Mucosa of descending colon (tissue), 3 donors: ENCODE measurements around the gene ZBTB9. TPM values are rescaled to one million over a fixed set of nuclear protein-coding genes. Genes with fewer than 3 reads are reported as not detected.
A peak's percentile ranks its signal among the peaks of the same experiment; 100 is the strongest.

Experiments
- ATAC-seq: fragments of 200-7000 bp; cut with Tn5 transposase; one replicate; pipeline ENCODE4 v1.9.1; 2020; ENCODE audit warnings: mild to moderate bottlenecking, moderate library complexity
- DNase-seq, 3 donors: peaks; one replicate each; pipeline ENCODE4 v3.0.0-alpha.2; 2020
- H3K36me3 ChIP-seq: fragments of 200-600 bp; one replicate; pipeline ENCODE4 v1.8.0; 2021; ENCODE audit warnings: low read depth, mild to moderate bottlenecking
- H3K4me1 ChIP-seq: fragments of 200-600 bp; one replicate; pipeline ENCODE4 v1.8.0; 2021; ENCODE audit warnings: low read depth, mild to moderate bottlenecking
- H3K4me3 ChIP-seq: fragments of 200-600 bp; one replicate; pipeline ENCODE4 v1.8.0; 2021; ENCODE audit warnings: mild to moderate bottlenecking
- H3K9me3 ChIP-seq: fragments of 200-600 bp; one replicate; pipeline ENCODE4 v1.8.0; 2021; ENCODE audit warnings: mild to moderate bottlenecking
- intact Hi-C, 2 donors: fragments of 100-400 bp; cut with DNase I in 1 of 2; cut with micrococcal nuclease in 1 of 2; formaldehyde crosslinking; loops; one replicate each; pipeline versions ENCODE4 v1.11.0 to v1.11.1; 2022; cut with DNase I, micrococcal nuclease
- total RNA-seq, 3 donors: library from RNA; stranded (reverse); fragmentation: NEBNext Ultra II Directional in 2 of 3; extraction: Animal tissue kit (Norgen Biotek cat#: 25700) in 2 of 3; gene quantifications; one replicate each; pipeline versions ENCODE4 v1.2.1 to v1.2.4, GENCODE V29; 2021 to 2023
- TF ChIP-seq, protein P1 (sequence below): fragments of 200-600 bp; IDR thresholded peaks from one replicate; pipeline ENCODE4 v1.8.0; 2022; ENCODE audit warnings: antibody characterized with exemption, mild to moderate bottlenecking
- donor health status: DM: no; HTN: no; CAD: no; lungs with moderate emphysema.
- donor health status: DM: no; HTN: no; CAD: no.
- donor health status: DM: no; HTN: yes; CAD: no.

Gene ZBTB9
- total RNA-seq, 3 donors from 2014 or later: 4.3 to 5.8 (median 4.5) TPM

DNA sequence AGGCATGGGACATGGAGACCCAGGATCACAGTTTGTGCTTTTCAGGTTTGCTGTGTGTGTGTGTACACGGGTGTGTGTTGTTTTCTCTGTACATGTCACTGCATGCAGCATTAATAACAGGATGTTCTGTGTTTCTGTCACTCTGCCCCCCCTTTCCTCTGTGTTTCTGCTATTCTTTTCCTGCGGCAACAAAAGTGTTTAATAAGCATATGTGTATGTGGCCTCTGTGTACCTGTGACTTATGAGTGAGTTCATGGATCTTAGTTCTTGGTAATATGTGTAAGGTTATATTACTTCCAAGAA lies 24.7 kb upstream of the ZBTB9 start:
- ATAC-seq (no peak), DNase-seq (no peak)
- Histone ChIP-seq H3K9me3 (no peaks in the 10 kb centered on the region), H3K4me1 (peaks cover 22% of the 10 kb centered on the region), H3K4me3 (no peak overlapping the region), H3K36me3 (no peaks in the 10 kb centered on the region)
- intact Hi-C loops: no loop called here
- TF ChIP-seq, protein P1, sequence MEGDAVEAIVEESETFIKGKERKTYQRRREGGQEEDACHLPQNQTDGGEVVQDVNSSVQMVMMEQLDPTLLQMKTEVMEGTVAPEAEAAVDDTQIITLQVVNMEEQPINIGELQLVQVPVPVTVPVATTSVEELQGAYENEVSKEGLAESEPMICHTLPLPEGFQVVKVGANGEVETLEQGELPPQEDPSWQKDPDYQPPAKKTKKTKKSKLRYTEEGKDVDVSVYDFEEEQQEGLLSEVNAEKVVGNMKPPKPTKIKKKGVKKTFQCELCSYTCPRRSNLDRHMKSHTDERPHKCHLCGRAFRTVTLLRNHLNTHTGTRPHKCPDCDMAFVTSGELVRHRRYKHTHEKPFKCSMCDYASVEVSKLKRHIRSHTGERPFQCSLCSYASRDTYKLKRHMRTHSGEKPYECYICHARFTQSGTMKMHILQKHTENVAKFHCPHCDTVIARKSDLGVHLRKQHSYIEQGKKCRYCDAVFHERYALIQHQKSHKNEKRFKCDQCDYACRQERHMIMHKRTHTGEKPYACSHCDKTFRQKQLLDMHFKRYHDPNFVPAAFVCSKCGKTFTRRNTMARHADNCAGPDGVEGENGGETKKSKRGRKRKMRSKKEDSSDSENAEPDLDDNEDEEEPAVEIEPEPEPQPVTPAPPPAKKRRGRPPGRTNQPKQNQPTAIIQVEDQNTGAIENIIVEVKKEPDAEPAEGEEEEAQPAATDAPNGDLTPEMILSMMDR: no peak

DNA sequence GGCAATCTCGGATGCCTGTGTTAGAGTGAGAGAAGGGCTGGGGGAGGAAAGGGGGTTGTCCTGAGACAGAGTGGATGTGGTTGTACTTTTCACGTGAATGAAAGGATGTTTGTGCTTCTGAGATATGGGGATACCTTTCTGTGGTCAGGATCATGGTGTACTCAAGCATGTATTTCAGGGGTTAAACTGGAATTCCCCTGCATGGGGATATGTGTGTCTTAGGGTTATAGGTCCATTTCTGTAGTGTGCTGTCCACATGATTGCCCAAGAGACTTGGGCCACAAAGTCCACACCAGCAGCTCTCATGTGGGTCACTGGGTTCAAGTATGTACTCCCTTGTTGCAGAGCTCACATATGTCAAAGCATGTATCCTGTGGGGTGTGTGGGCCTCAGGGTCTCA lies 24.0 kb upstream of the ZBTB9 start:
- H3K36me3 ChIP-seq: no peaks in the 10 kb centered on the region
- ATAC-seq (no peak), DNase-seq (no peak)
- intact Hi-C loops: no loop called here
- no peak overlapping the region for H3K4me3 ChIP-seq
- no peaks in the 10 kb centered on the region for H3K9me3 ChIP-seq
- peaks cover 15% of the 10 kb centered on the region for H3K4me1 ChIP-seq
- TF ChIP-seq, protein P1: no peak

DNA sequence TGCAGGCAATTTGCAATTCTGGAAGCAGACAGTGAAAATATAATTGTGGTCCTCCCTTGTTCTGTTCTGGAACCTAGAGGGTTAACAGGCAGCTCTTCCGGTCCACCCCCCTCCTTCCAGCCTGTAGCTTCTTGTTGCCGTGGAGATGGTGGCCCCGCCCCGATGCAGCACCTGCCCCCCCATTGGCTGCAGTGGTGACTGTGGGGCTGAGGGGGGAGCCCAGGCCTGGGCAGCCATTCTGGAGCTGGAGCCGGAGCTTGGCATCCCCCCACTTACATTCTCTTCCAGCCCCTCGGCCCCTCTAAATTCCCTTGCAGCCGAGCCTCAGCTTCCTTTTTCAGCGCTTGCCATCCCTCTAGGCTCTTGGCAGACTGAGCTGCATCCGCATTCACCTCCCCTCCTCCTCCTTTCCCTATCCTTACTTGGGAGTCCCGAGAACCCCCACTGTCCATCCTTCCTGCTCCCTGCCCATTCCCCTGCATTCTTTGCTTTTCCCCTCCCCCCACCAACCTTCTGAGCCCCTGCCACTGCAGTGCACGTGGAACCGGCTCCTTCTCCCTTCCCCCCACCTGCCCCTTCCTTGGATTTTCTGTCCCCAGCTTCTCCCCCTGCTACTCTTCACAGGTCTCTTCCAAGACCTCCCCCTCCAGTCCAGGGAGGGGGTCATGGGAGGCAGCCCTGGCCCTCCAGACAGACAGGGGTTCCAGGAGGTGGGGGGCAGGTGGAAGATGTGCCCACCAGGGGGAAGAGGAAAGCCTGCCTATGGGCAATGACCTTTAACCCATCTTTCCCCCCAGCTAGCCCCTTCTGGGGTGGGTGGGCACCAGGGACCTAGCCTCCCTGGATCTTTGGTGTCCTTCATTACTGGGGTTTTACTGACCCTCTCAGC lies 23.1 kb upstream of the ZBTB9 start:
- no peaks in the 10 kb centered on the region for H3K36me3 ChIP-seq
- H3K4me3 ChIP-seq: no peak overlapping the region
- intact Hi-C loops: no loop called here
- H3K4me1 ChIP-seq: peaks cover 14% of the 10 kb centered on the region
- H3K9me3 ChIP-seq: no peaks in the 10 kb centered on the region
- TF ChIP-seq, protein P1: no peak
- DNase-seq (peak; percentile 65 to 86 (median 72)), ATAC-seq (peak; percentile 56)

DNA sequence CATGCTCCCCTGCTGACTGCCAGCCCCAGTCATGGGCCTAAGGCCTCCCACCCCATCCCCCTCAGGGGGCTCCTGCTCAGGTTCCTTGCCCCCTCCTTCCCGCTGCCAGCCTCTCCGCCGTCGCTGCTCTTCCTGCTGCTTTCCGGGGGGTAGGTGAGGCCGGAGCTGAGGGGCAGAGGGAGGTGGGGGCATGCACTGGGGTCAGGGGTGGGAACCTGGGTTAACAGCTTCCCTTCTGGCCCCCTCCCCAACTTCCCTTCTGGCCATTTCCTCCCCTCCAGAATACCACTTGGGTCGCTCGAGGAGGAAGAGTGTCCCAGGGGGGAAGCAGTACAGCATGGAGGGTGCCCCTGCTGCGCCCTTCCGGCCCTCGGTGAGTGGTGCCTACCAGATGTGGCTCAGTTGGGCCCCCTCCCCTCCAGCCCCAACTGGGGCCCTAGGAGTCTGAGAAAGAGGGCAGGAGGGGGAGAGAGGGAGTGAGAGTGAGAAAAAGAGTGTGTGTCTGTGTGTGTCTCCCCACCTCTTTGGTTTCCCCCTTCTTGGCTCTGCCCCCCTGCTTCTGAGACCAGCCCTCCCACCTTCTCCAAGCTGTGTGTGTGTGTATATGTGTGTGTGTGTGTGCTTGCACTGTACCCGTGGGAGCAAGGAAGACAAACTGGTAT lies 22.4 kb upstream of the ZBTB9 start:
- intact Hi-C loops: no loop called here
- no peak overlapping the region for H3K4me3 ChIP-seq
- ATAC-seq (no peak), DNase-seq (peak in 1 of 3 donors; percentile 23)
- H3K36me3 ChIP-seq: no peaks in the 10 kb centered on the region
- H3K9me3 ChIP-seq: no peaks in the 10 kb centered on the region
- peaks cover 9% of the 10 kb centered on the region for H3K4me1 ChIP-seq
- TF ChIP-seq, protein P1: no peak

DNA sequence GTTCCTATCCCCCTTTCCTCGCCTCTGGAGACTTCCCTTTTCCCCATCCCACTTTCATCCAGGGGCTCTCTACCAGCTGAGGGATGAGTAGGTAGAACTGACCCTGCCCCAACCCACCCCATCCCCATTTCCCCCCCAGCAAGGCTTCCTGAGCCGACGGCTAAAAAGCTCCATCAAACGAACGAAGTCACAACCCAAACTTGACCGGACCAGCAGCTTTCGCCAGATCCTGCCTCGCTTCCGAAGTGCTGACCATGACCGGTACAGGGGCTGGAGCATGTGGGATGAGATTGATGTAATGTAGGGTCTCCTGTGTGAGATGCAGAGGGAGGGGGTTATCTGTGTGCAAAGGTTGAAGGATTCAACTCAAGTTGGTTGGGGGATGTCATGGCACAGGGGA lies 21.8 kb upstream of the ZBTB9 start:
- no peak for ATAC-seq
- no peak for DNase-seq
- TF ChIP-seq, protein P1: no peak
- Histone ChIP-seq H3K9me3 (no peaks in the 10 kb centered on the region), H3K36me3 (no peaks in the 10 kb centered on the region), H3K4me1 (peaks cover 5% of the 10 kb centered on the region), H3K4me3 (no peak overlapping the region)
- intact Hi-C loops: no loop called here
